ENCODE data around the gene TSPAN9. TPM values are rescaled to one million over a fixed set of nuclear protein-coding genes. Genes with fewer than 3 reads are reported as not detected.

The TSPAN9 gene
- total and polyA plus RNA-seq, 9 of the 15 experiments (the other 6 are each of a cell fraction or from before 2014, with no cell fraction given) = 0.23 to 2.1 (median 0.60) TPM; not detected in 2

- peaks cover 0 to 8% of the 10 kb centered on the region in 2 experiments; a peak in 1 of 5 replicates for H3K4me1 ChIP-seq (replicated peaks in 1 of 2; ENCODE audit: control insufficient read depth in 2 of 2, insufficient read depth in 2 of 2, low read length in 2 of 2)
- H3K4me2 ChIP-seq (ENCODE audit: insufficient read depth, low read length) = no peak overlapping the region
- in situ Hi-C loops (cut with MboI) = loop anchor here (5.0 to 10.0 kb wide), 2 partner anchors 164 to 197 kb away; partner anchors contain the start of genes FOXM1 and RHNO1
- TF ChIP-seq GTF2E2 (tag; IDR thresholded peaks at IDR 0.05) (no peak), RBM39 (optimal IDR thresholded peaks at IDR 0.05; ENCODE audit: low read depth, low read length) (no peak), ZNF778 (CRISPR knock-in tag; IDR thresholded peaks at IDR 0.05) (no peak), ZNF436 (CRISPR knock-in tag; IDR thresholded peaks at IDR 0.05) (no peak), SMARCA5 (IDR thresholded peaks at IDR 0.05) (no peak), SLC30A9 (CRISPR knock-in tag; IDR thresholded peaks at IDR 0.05) (no peak), TRIM24 (IDR thresholded peaks at IDR 0.05) (no peak), ELF4 (CRISPR knock-in tag; IDR thresholded peaks at IDR 0.05) (no peak), L3MBTL2 (IDR thresholded peaks at IDR 0.05) (no peak), HNRNPUL1 (IDR thresholded peaks at IDR 0.05; ENCODE audit: low read length) (no peak), CBFB (CRISPR knock-in tag; IDR thresholded peaks at IDR 0.05) (no peak), RHOXF2B (CRISPR knock-in tag; conservative IDR thresholded peaks at IDR 0.05) (no peak), REST (IDR thresholded peaks at IDR 0.05; ENCODE audit: borderline replicate concordance) (no peak), REST (CRISPR knock-in tag; IDR thresholded peaks at IDR 0.05; ENCODE audit: low read depth) (no peak), MLLT1 (IDR thresholded peaks at IDR 0.05) (no peak)
Observed at GRCh38 chr12:3038926-3039510, 38.2 kb upstream of the TSPAN9 start.

More at GRCh38 chr12:3038926-3039510, 38.2 kb upstream of the TSPAN9 start:
- H4K20me1 ChIP-seq (replicated peaks; ENCODE audit: control insufficient read depth, insufficient read depth, low read length) = no peaks in the 10 kb centered on the region
- H3K79me2 ChIP-seq (ENCODE audit: control insufficient read depth, insufficient read depth, low read length) = no peaks in the 10 kb centered on the region
- ATAC-seq = no peak
- no peak for DNase-seq (ENCODE audit: extremely low read depth in 1 of 4, low spot score in 3 of 4)
- intact Hi-C loops (cut with micrococcal nuclease) = no loop called here
- FAIRE-seq = no peak
- H3K9ac ChIP-seq (ENCODE audit: insufficient read depth in 1 of 2, low read depth in 2 of 2, low read length in 2 of 2) = no peak overlapping the region
- H3K27me3 ChIP-seq (ENCODE audit: control insufficient read depth in 2 of 2, insufficient read depth in 2 of 2, low read length in 2 of 2) = no peaks in the 10 kb centered on the region
- CTCF ChIA-PET (ENCODE audit: low intra/inter-chr PET ratio) = no interaction called here
- POLR2A ChIA-PET = no interaction called here
- no peaks in the 10 kb centered on the region for H3K9me3 ChIP-seq (replicated peaks; ENCODE audit: control insufficient read depth, insufficient read depth, low read depth, low read length)
- H3K27ac ChIP-seq (ENCODE audit: extremely low read depth, low read depth, low read length) = no peak overlapping the region
- no peaks in the 10 kb centered on the region for H3K9me1 ChIP-seq (ENCODE audit: control insufficient read depth, insufficient read depth, low read length)
- no peak overlapping the region for H2AFZ ChIP-seq (ENCODE audit: low read depth, low read length)
- no TSS peak for BruUV-seq (replicated peaks)
- 96% methylated on average over 5 of the region's 11 CpGs for WGBS (ENCODE audit: insufficient coverage, low coverage, missing lambda C conversion rate)
- peaks cover 41% of the 10 kb centered on the region; the same call in 1 of the 3 replicates for H3K36me3 ChIP-seq (ENCODE audit: control insufficient read depth, insufficient read depth, low read length)
- H3K4me3 ChIP-seq = no peak overlapping the region

Measured in K562 (cell line).